Transverse colon (tissue), 4 donors: ENCODE data around the gene PCIF1. TPM values are rescaled to one million over a fixed set of nuclear protein-coding genes. Genes with fewer than 3 reads are reported as not detected.
"Not testable (repeated sequence)": the region's sequence is repeated elsewhere in the genome, so short reads cannot be mapped to it uniquely, and the experiment has no call there.

Experiments
- DNase-seq: peaks from one replicate; pipeline ENCODE4 v3.0.0-alpha.2; 2019
- H3K27ac ChIP-seq, 4 donors: fragments of 200-600 bp; sonication (generic); 2 replicates each; pipeline ENCODE4 v1.5.1; 2016 to 2018; ENCODE audit warnings: inconsistent platforms in 4 of 4
- H3K27me3 ChIP-seq: fragments of 200-600 bp; sonication (generic); 2 replicates; pipeline ENCODE4 v1.5.1; 2017; ENCODE audit warnings: inconsistent platforms
- H3K36me3 ChIP-seq, 4 donors: fragments of 200-600 bp; sonication (generic); 2 replicates each; pipeline ENCODE4 v1.5.1; 2017 to 2019; ENCODE audit warnings: inconsistent platforms in 4 of 4
- H3K4me1 ChIP-seq, 4 donors: fragments of 200-600 bp; sonication (generic); 2 replicates each; pipeline ENCODE4 v1.5.1; 2017 to 2020; ENCODE audit warnings: inconsistent platforms in 4 of 4
- H3K4me3 ChIP-seq, 4 donors: fragments of 200-600 bp; sonication (generic); 1 replicate in 1 of 4; 2 replicates in 3 of 4; pipeline versions ENCODE4 v1.5.1 to v1.6.1; 2017 to 2019; ENCODE audit warnings: inconsistent platforms in 4 of 4
- H3K9me3 ChIP-seq, 2 donors: fragments of 200-600 bp; sonication (generic); 2 replicates each; pipeline ENCODE4 v1.5.1; 2017 to 2019; ENCODE audit warnings: inconsistent platforms in 2 of 2
- EP300 ChIP-seq: sonication (generic); formaldehyde crosslinking; IDR thresholded peaks from one replicate; pipeline ENCODE4 v1.6.1; 2017; ENCODE audit warnings: antibody characterized with exemption, low read depth
- POLR2A ChIP-seq: fragments of 450-650 bp; IDR thresholded peaks from one replicate; pipeline ENCODE4 v1.6.1; 2016; ENCODE audit warnings: antibody characterized with exemption, mild to moderate bottlenecking, moderate library complexity
- POLR2AphosphoS5 ChIP-seq, 3 donors: sonication (generic); formaldehyde crosslinking; IDR thresholded peaks; one replicate each; pipeline ENCODE4 v1.6.1; 2016; ENCODE audit warnings: antibody characterized with exemption in 3 of 3
- WGBS, 2 donors: methylation state at CpG; one replicate each; pipeline ENCODE4 v1.1.5; 2018; ENCODE audit warnings: low coverage in 1 of 2; 5-methylcytosine and 5-hydroxymethylcytosine counted together
- in situ Hi-C, 4 donors: fragments of 200-750 bp; cut with MboI; loops; one replicate each; pipeline versions ENCODE4 v1.15.0 to v1.15.1; 2017; ENCODE audit warnings: low sequenced_read_pairs in 3 of 4, low pct_ligation_motif_present in 1 of 4, low pct_unique_long_range_greater_than_20kb in 1 of 4
- intact Hi-C: fragments of 100-400 bp; cut with DNase I; formaldehyde crosslinking; loops from one replicate; pipeline ENCODE4 v1.15.1; 2023; ENCODE audit warnings: low total_unique reads
- total RNA-seq, 4 donors: library from RNA; depleted of rRNA; stranded (reverse); fragments of >200 nt; gene quantifications; one replicate each; pipeline ENCODE4 v1.1.0, GENCODE V29; 2016
- TF ChIP-seq, protein P1 (sequence below), 5 experiments: fragments of 200-600 bp in 3 of 5; fragments of 450-650 bp in 2 of 5; sonication (generic) in 3 of 5; IDR thresholded peaks; 1 replicate in 2 of 5; 2 replicates in 3 of 5; pipeline ENCODE4 v1.5.1; 2016 to 2017; ENCODE audit warnings: antibody characterized with exemption in 5 of 5, inconsistent platforms in 3 of 5, mild to moderate bottlenecking in 2 of 5, moderate library complexity in 1 of 5

The PCIF1 gene
- total RNA-seq, 4 donors from 2014 or later: 23.5 to 52.0 (median 32.0) TPM

DNA sequence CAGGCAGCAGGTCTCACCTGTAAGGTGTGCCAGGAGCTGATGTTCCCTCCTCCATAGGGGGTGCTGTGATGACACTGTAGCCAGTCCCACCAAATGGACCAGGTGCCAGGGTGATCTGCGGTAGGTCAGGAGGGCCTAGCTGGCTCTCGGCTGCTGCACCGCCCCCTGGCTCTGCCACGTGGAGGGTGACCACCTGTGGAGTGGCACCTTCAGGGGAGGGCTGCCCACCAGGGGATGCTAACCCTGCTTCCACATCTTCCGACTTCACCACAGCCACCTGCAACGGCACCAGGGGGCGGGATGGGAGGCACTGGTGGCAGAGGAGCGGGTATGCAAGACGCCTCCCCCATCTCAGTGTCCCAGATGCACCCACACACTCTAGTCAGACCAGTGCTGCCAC, 19.2 kb downstream of the PCIF1 start:
- no peak overlapping the region for H3K27ac ChIP-seq
- TF ChIP-seq POLR2AphosphoS5 (IDR thresholded peaks at IDR 0.05) (no peak), EP300 (no peak), POLR2A (no peak)
- H3K4me1 ChIP-seq: no peaks in the 10 kb centered on the region
- H3K4me3 ChIP-seq: no peak overlapping the region
- intact Hi-C loops (loop anchor here (10.0 kb wide), 1 partner anchor 149 kb away; no protein-coding TSS in a partner anchor), in situ Hi-C loops (loop anchor here in 1 of 4 donors (25.0 kb wide), 1 partner anchor 141 kb away; the partner anchor contains the start of gene UBE2C)
- H3K36me3 ChIP-seq: peaks cover 0 to 27% (median 12%) of the 10 kb centered on the region in 4 donors
- no peaks in the 10 kb centered on the region for H3K9me3 ChIP-seq
- no peaks in the 10 kb centered on the region for H3K27me3 ChIP-seq
- no peak for DNase-seq
- 96% methylated on average over 8 of the region's 9 CpGs; no CpG with 5 or more reads in 1 of the 2 donors for WGBS, 2 donors

DNA sequence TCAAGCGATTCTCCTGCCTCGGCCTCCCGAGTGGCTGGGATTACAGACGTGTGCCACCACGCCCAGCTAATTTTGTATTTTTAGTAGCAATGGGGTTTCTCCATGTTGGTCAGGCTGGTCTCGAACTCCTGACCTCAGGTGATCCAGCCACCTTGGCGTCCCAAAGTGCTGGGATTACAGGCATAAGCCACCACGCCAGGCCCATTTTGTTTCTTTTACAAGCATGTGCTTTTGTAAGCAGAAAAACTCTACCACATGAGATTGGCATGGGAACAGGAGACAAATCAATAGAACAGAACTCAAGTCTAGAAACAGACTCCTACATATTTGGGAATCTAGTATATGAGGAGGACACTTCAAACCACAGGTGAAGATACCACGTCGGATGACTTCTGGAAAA, 21.8 kb downstream of the PCIF1 start:
- not testable (repeated sequence) for H3K9me3 ChIP-seq, H3K27ac ChIP-seq, DNase-seq, H3K4me3 ChIP-seq, H3K27me3 ChIP-seq, H3K4me1 ChIP-seq
- peaks cover 0 to 48% (median 23%) of the 10 kb centered on the region in 4 donors for H3K36me3 ChIP-seq
- WGBS, 2 donors: 90% methylated on average over 10 of the region's 10 CpGs; no CpG with 5 or more reads in 1 of the 2 donors
- intact Hi-C loops: loop anchor here (10.0 kb wide), 1 partner anchor 152 kb away; no protein-coding TSS in a partner anchor
- in situ Hi-C loops: loop anchor here in 1 of 4 donors (25.0 kb wide), 1 partner anchor 144 kb away; the partner anchor contains the start of gene UBE2C

DNA sequence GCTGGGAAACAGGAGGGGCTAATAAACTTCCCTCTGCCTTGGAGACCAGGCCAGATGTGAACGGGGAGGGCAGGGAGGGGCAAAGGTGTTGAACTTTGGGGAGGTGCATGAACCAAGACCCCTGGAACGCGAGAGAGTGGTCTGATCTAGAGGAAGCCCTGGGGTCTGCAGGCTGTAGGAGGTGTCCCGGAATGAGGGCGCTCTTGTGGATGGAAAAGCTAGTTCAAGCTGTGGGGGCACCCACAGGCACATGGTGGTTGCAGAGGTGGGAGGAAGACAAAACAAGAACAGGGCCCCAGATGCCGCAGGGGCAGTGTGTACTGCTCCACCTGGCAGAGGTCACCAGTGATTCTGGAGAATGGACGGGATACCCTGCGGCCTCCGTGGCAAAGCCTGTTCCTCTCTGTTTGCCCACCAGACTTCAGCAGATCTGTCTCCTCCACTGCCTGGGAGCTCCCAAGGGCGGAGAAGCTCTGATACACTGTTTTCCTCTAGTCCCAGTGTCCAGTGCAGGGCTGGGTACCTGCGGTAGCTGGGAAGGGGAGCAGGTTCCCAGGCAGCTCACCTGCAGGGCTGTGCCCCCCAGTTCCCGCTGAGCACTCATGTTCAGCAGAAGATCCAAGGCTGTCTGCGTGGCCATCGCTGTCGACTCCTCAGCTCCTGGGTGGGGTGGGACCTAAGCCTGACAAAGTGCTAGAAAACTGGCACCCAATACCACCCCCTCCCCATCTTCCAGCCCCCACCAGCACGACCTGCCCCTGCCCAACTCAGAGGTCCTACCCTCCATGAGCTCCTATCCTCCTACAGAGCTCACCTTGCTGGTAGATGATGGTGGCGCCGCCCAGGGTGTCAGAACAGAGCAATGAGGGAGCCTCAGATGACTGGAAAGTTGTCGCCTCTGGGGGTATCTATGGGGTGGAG, 22.8 kb downstream of the PCIF1 start:
- intact Hi-C loops: loop anchor here (10.0 kb wide), 1 partner anchor 152 kb away; no protein-coding TSS in a partner anchor

DNA sequence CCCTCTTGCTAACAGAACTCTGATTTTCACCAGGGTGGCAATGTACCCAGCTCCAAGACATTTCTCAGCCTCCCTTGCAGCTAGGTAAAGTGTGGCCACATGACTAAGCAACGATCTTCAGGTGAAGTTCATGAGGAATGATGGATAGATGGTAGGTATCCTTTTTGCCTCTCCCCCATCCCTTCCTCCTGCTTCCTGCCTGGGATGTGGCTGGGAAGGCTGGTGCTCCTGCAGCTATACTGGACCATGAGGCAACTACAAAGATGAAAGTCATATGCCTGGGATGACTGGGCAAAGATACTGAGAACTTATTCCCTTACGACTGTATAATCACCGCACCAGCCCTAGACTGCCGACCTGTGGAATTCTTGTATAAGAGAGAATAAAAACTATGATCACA, 24.1 kb downstream of the PCIF1 start:
- H3K36me3 ChIP-seq: peaks cover 0 to 55% (median 21%) of the 10 kb centered on the region in 4 donors

More for the DNA sequence above, 22.8 kb downstream of the PCIF1 start:
- DNase-seq: no peak
- no peak overlapping the region for H3K4me3 ChIP-seq
- 74 to 83% methylated on average over 3 to 19 of the region's 19 CpGs for WGBS, 2 donors
- in situ Hi-C loops: loop anchor here in 1 of 4 donors (25.0 kb wide), 1 partner anchor 145 kb away; the partner anchor contains the start of gene UBE2C
- no peaks in the 10 kb centered on the region for H3K27me3 ChIP-seq
- H3K36me3 ChIP-seq: peaks cover 0 to 49% (median 21%) of the 10 kb centered on the region in 4 donors
- H3K27ac ChIP-seq: no peak overlapping the region
- no peaks in the 10 kb centered on the region for H3K4me1 ChIP-seq
- TF ChIP-seq, protein P1, sequence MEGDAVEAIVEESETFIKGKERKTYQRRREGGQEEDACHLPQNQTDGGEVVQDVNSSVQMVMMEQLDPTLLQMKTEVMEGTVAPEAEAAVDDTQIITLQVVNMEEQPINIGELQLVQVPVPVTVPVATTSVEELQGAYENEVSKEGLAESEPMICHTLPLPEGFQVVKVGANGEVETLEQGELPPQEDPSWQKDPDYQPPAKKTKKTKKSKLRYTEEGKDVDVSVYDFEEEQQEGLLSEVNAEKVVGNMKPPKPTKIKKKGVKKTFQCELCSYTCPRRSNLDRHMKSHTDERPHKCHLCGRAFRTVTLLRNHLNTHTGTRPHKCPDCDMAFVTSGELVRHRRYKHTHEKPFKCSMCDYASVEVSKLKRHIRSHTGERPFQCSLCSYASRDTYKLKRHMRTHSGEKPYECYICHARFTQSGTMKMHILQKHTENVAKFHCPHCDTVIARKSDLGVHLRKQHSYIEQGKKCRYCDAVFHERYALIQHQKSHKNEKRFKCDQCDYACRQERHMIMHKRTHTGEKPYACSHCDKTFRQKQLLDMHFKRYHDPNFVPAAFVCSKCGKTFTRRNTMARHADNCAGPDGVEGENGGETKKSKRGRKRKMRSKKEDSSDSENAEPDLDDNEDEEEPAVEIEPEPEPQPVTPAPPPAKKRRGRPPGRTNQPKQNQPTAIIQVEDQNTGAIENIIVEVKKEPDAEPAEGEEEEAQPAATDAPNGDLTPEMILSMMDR (IDR thresholded peaks at IDR 0.05): no peak
- no peak for TF ChIP-seq POLR2AphosphoS5 (IDR thresholded peaks at IDR 0.05)
- TF ChIP-seq POLR2A: no peak
- no peak for TF ChIP-seq EP300
- no peaks in the 10 kb centered on the region for H3K9me3 ChIP-seq

DNA sequence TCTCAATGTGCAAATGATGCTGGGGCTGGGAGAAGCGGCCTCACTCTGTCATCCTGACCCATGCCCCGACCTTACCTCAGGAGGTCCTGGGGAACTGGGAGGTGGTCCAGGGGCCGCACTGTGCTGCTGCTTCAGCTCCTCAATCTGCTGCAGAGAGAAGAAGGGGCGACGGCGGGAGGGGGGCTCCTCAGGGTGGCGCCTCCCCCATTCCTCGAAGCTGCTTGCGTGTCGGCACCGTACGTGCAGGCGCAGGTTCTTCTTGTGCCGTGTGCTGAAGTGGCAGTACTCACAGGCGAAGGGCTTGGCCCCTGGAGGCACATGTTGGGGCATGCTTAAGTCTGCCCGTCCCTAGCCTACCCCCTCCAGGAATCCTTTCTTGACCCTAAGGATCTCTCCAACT, 24.6 kb downstream of the PCIF1 start:
- in situ Hi-C loops: loop anchor here in 1 of 4 donors (25.0 kb wide), 1 partner anchor 147 kb away; the partner anchor contains the start of gene UBE2C
- H3K36me3 ChIP-seq: peaks cover 0 to 60% (median 21%) of the 10 kb centered on the region in 4 donors

More for the DNA sequence above, 24.1 kb downstream of the PCIF1 start:
- Histone ChIP-seq H3K4me3 (no peak overlapping the region), H3K27me3 (no peaks in the 10 kb centered on the region), H3K4me1 (no peaks in the 10 kb centered on the region), H3K27ac (no peak overlapping the region), H3K9me3 (no peaks in the 10 kb centered on the region)
- DNase-seq: no peak
- WGBS, 2 donors: 93 to 94% methylated on average over 3 to 4 of the region's 4 CpGs
- in situ Hi-C loops: loop anchor here in 1 of 4 donors (25.0 kb wide), 1 partner anchor 146 kb away; the partner anchor contains the start of gene UBE2C
- intact Hi-C loops: loop anchor here (10.0 kb wide), 1 partner anchor 154 kb away; no protein-coding TSS in a partner anchor
- no peak for TF ChIP-seq EP300

More for the DNA sequence above, 24.6 kb downstream of the PCIF1 start:
- no peak overlapping the region for H3K27ac ChIP-seq
- H3K4me1 ChIP-seq: no peaks in the 10 kb centered on the region
- intact Hi-C loops: loop anchor here (10.0 kb wide), 1 partner anchor 154 kb away; no protein-coding TSS in a partner anchor
- DNase-seq: no peak
- no peaks in the 10 kb centered on the region for H3K27me3 ChIP-seq
- WGBS, 2 donors: 93% methylated on average over 14 of the region's 16 CpGs; no CpG with 5 or more reads in 1 of the 2 donors
- no peaks in the 10 kb centered on the region for H3K9me3 ChIP-seq
- H3K4me3 ChIP-seq: no peak overlapping the region
- TF ChIP-seq POLR2AphosphoS5 (IDR thresholded peaks at IDR 0.05): no peak
- TF ChIP-seq, protein P1 (IDR thresholded peaks at IDR 0.05): no peak
- TF ChIP-seq EP300: no peak
- TF ChIP-seq POLR2A: no peak
